Thoracic aorta (tissue), 2 donors: ENCODE measurements around the gene CORO7. TPM values are rescaled to one million over a fixed set of nuclear protein-coding genes. Genes with fewer than 3 reads are reported as not detected.

Experiments
- ATAC-seq: fragments of 150-250 bp; one replicate; pipeline ENCODE4 v1.8.0; 2017; ENCODE audit warnings: low read depth; ENCODE audit not compliant: insufficient number of reproducible peaks, low FRiP score
- DNase-seq: peaks from one replicate; pipeline ENCODE4 v3.0.0-alpha.2; 2020; ENCODE audit warnings: low spot score
- H3K27ac ChIP-seq, 2 donors: fragments of 200-600 bp; sonication (generic); 1 replicate in 1 of 2; 2 replicates in 1 of 2; pipeline ENCODE4 v1.5.1; 2016; ENCODE audit warnings: mild to moderate bottlenecking in 2 of 2, moderate library complexity in 2 of 2
- H3K27me3 ChIP-seq: fragments of 200-600 bp; sonication (generic); replicated peaks from 2 replicates; pipeline ENCODE4 v1.6.0; 2016; ENCODE audit warnings: mild to moderate bottlenecking; ENCODE audit not compliant: insufficient read depth
- H3K36me3 ChIP-seq: fragments of 200-600 bp; sonication (generic); one replicate; pipeline ENCODE4 v1.5.1; 2016
- H3K4me1 ChIP-seq, 2 donors: fragments of 200-600 bp; sonication (generic); 1 replicate in 1 of 2; 2 replicates in 1 of 2; pipeline versions ENCODE4 v1.5.1 to v1.6.0; 2016; ENCODE audit warnings: low read depth in 2 of 2, mild to moderate bottlenecking in 1 of 2; ENCODE audit not compliant: control insufficient read depth in 1 of 2
- H3K4me3 ChIP-seq: fragments of 200-600 bp; sonication (generic); 2 replicates; pipeline ENCODE4 v1.5.1; 2016; ENCODE audit warnings: mild to moderate bottlenecking
- H3K9me3 ChIP-seq: fragments of 200-600 bp; sonication (generic); 2 replicates; pipeline ENCODE4 v1.5.1; 2016
- total RNA-seq, 2 donors: library from RNA; depleted of rRNA; stranded (reverse); fragments of >200 nt; gene quantifications; one replicate each; pipeline versions ENCODE4 v1.1.0 to v1.2.3, GENCODE V29; 2016
- TF ChIP-seq, protein P1 (sequence below): fragments of 200-600 bp; sonication (generic); IDR thresholded peaks from one replicate; pipeline ENCODE4 v1.5.1; 2019; ENCODE audit warnings: antibody characterized with exemption

The CORO7 gene
- total RNA-seq, 2 donors from 2014 or later, result 71.1 to 79.1 TPM

DNA sequence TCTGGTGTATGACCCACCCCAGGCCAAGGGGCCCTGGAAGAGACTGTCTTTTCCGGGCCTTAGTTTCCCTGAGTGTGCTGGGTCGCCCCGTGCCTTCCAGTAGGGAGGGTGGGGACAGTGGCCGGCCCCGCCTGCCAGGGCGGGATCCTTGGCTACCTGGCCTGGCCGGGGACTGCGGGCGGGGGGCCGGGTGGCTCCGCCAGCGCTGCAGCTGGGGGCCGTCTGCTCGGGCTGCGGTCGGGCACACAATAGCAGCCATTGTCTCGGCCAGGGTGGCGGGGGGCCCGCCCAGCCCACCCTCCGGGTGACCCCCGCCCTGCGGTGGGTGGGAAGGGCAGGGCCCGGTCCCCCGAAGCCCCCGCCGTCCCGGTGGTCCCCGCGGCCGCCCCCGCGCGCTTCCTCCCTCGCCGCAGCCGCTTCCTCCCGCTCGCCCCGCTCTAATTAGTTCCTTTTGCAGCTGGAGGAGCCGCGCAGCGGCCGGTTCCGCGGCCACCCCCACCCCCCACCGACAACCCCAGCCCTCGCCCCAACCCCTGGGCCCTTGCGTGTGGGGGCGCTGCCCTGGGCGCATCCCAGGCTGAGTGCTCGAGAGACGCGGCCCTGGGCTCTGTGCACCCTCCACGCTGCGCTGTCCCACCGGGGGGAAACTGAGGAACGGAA, 88.9 kb downstream of the CORO7 start:
- H3K4me3 ChIP-seq, result peak overlapping the region; percentile 74
- H3K27me3 ChIP-seq, result no peaks in the 10 kb centered on the region
- H3K4me1 ChIP-seq, result peaks cover 46 to 83% of the 10 kb centered on the region in 2 donors
- peaks cover 7% of the 10 kb centered on the region for H3K36me3 ChIP-seq
- ATAC-seq (no peak), DNase-seq (no peak)
- TF ChIP-seq, protein P1, sequence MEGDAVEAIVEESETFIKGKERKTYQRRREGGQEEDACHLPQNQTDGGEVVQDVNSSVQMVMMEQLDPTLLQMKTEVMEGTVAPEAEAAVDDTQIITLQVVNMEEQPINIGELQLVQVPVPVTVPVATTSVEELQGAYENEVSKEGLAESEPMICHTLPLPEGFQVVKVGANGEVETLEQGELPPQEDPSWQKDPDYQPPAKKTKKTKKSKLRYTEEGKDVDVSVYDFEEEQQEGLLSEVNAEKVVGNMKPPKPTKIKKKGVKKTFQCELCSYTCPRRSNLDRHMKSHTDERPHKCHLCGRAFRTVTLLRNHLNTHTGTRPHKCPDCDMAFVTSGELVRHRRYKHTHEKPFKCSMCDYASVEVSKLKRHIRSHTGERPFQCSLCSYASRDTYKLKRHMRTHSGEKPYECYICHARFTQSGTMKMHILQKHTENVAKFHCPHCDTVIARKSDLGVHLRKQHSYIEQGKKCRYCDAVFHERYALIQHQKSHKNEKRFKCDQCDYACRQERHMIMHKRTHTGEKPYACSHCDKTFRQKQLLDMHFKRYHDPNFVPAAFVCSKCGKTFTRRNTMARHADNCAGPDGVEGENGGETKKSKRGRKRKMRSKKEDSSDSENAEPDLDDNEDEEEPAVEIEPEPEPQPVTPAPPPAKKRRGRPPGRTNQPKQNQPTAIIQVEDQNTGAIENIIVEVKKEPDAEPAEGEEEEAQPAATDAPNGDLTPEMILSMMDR, result no peak
- H3K27ac ChIP-seq, result peak overlapping the region; percentile 52 to 58
- H3K9me3 ChIP-seq, result no peaks in the 10 kb centered on the region

DNA sequence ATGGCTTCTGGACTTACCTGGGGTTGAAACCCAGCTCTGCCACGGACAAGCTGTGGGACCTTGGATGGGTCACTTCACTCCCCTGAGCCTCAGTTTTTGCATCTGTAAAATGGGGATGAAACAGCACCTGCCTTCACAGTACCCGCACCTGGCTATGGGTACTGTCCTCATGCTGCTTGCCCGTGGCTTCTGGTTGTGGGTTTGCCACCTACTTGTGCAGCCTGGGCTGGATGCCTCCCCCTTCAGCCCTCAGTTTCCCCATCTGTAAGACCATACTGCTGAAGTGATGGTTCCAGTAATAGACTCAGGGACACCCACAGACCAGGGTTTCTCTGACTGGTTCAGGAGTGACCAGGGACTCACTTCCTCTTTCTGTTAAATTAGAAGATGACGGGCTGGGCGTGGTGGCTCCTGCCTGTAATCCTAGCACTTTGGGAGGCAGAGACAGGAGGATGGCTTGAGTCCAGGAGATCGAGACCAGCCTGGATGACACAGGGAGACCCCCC, 91.1 kb downstream of the CORO7 start:
- TF ChIP-seq, protein P1, result no peak
- peak overlapping the region; percentile 93 to 94 for H3K27ac ChIP-seq
- H3K4me3 ChIP-seq, result peak overlapping the region; percentile 54
- peaks cover 58 to 99% of the 10 kb centered on the region in 2 donors for H3K4me1 ChIP-seq
- ATAC-seq, result no peak
- DNase-seq, result no peak
- H3K36me3 ChIP-seq, result no peaks in the 10 kb centered on the region
- no peaks in the 10 kb centered on the region for H3K9me3 ChIP-seq
- H3K27me3 ChIP-seq, result no peaks in the 10 kb centered on the region

DNA sequence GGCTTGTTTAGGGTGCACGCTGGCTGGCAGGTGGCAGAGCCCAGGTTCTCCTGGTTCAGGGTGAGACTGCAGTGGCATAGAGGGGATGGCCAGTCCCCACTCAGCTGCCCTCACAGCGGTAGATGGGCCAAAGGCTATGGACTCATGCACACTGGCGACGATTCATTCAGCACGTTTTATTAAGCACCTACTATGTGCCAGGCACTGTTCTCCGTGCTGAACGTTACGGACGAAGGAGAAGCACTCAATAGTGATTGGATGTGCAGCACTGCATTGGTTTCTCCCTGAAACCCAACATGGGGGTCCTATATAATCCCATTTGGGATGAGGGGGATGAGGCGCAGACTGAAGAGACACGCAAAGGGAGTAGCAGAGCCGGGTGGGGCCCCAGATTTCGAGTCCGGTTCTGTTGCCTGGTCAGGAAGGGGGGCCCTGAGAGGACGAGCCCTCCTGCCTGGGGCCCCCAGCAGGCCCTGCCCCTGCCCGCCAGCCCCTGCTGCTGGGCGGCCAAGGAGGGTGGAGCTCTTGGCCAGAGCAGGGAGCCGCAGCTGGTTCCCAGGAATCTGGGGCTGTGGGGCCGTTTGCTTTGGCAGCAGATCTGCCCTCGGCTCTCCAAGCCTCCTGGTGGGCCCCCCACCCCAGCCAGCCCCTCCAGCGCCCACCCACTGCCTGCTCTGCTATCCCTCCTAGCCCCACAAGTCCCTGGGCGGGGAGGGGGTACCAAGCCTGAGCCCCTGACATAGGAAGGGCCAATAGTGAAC, 91.7 kb downstream of the CORO7 start:
- Histone ChIP-seq H3K4me1 (peaks cover 64 to 99% of the 10 kb centered on the region in 2 donors), H3K27ac (peak overlapping the region; percentile 93 to 94), H3K4me3 (peak overlapping the region; percentile 54), H3K27me3 (no peaks in the 10 kb centered on the region), H3K9me3 (no peaks in the 10 kb centered on the region), H3K36me3 (no peaks in the 10 kb centered on the region)
- TF ChIP-seq, protein P1, result no peak
- DNase-seq (no peak), ATAC-seq (no peak)

DNA sequence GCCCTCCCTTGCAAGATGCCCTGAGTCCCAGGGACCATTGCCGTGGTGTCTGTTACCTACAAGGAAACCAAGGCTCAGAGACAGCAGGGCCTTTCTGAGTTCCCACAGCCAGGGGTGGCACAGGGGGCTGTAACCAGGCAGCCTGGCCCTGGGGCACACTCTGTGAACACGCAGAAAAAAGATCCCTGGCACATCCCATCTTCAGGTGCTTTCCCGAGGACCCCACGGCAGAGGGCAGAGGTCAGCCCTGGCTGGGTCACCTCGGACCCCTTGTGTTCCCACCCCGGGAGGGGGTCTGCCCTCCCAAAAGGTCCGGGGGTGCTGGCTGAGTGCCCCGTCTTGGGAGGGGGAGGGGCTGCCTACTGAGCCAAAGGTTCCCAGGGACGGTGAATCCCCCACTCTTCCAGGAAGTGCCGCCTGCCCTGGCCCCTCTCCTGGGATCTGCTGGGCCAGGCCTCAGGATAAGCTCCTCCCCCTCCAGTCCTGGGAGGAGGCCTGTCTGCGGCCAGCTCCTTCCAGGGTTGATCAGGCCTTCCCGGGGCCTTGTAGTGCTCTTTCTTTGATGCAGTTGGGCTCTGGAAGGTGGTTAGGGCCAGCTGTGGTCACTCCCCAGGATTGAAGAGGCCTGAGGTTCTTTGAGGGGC, 92.4 kb downstream of the CORO7 start:
- DNase-seq, result no peak
- Histone ChIP-seq H3K4me3 (peak overlapping the region; percentile 54), H3K4me1 (peaks cover 64 to 99% of the 10 kb centered on the region in 2 donors), H3K27ac (peak overlapping the region; percentile 93 to 94), H3K36me3 (no peaks in the 10 kb centered on the region), H3K9me3 (no peaks in the 10 kb centered on the region), H3K27me3 (no peaks in the 10 kb centered on the region)
- ATAC-seq, result no peak
- TF ChIP-seq, protein P1, result no peak
